ENCODE results near the gene KIF26B. TPM values are rescaled to one million over a fixed set of nuclear protein-coding genes. Genes with fewer than 3 reads are reported as not detected.

Gene KIF26B
- total and polyA plus RNA-seq, 10 of the 15 experiments (the other 5 are each of a cell fraction or from before 2014, with no cell fraction given) = 0.35 to 11.6 (median 2.2) TPM

GRCh38 chr1:245641384-245641783 is 486.6 kb downstream of the KIF26B start:
- CTCF ChIA-PET = no interaction called here
- ATAC-seq = no peak
- in situ Hi-C loops (cut with MboI) = no loop called here
- BruUV-seq (replicated peaks) = no TSS peak
- no peak overlapping the region for H3K4me3 ChIP-seq
- intact Hi-C loops (cut with micrococcal nuclease; ENCODE audit: unreplicated experiment) = loop anchor here (10.0 kb wide), 2 partner anchors 363 to 693 kb away; no protein-coding TSS in a partner anchor
- SMC1A ChIA-PET (ENCODE audit: uncharacterized antibody, unreplicated experiment) = interaction anchor here (0.9 kb wide), 2 partner anchors 12 to 13 kb away, joined by 3 to 5 read pairs; no protein-coding TSS in a partner anchor
- RAD21 ChIA-PET (ENCODE audit: unreplicated experiment) = no interaction called here
- no peaks in the 10 kb centered on the region for H3K36me3 ChIP-seq (ENCODE audit: control insufficient read depth in 2 of 2, insufficient read depth in 2 of 2, low read length in 1 of 2)
- H3K9ac ChIP-seq (ENCODE audit: control insufficient read depth, insufficient read depth, low read length) = no peak overlapping the region
- DNase-seq (ENCODE audit: low read depth, low spot score) = no peak
- H3K4me1 ChIP-seq (ENCODE audit: control insufficient read depth, insufficient read depth, low read length) = peaks cover 13% of the 10 kb centered on the region
- H4K20me1 ChIP-seq (ENCODE audit: control insufficient read depth, insufficient read depth) = no peaks in the 10 kb centered on the region
- POLR2A ChIA-PET = no interaction called here
- peaks cover 9% of the 10 kb centered on the region for H3K9me3 ChIP-seq (replicated peaks; ENCODE audit: control insufficient read depth, insufficient read depth, low read length)
- no peaks in the 10 kb centered on the region for H3K27me3 ChIP-seq (replicated peaks in 1 of 2; ENCODE audit: control insufficient read depth in 2 of 2, insufficient read depth in 2 of 2, low read length in 1 of 2)
- TF ChIP-seq NR2C2 (IDR thresholded peaks at IDR 0.05; ENCODE audit: borderline replicate concordance, control insufficient read depth, insufficient read length, low read depth) (no peak), TBL1XR1 (IDR thresholded peaks at IDR 0.05; ENCODE audit: low read depth, low read length) (no peak), SIX5 (IDR thresholded peaks at IDR 0.05; ENCODE audit: low read depth, low read length, severe bottlenecking) (no peak), CBX5 (IDR thresholded peaks at IDR 0.05; ENCODE audit: low read depth) (peak; percentile 75; the same call in 1 of the 2 replicates), PKNOX1 (IDR thresholded peaks at IDR 0.05) (no peak), YBX1 (IDR thresholded peaks at IDR 0.05) (no peak), ZNF24 (IDR thresholded peaks at IDR 0.05) (no peak)
- H2AFZ ChIP-seq (ENCODE audit: control insufficient read depth, low read depth, low read length) = no peak overlapping the region
- no peak for FAIRE-seq
- no peak overlapping the region for H3K27ac ChIP-seq (ENCODE audit: control insufficient read depth, insufficient read depth)
- 43% methylated on average over 1 of the region's 1 CpG for WGBS (ENCODE audit: insufficient coverage, insufficient replicate concordance, low lambda C conversion rate, missing lambda C conversion rate)
- H3K79me2 ChIP-seq (ENCODE audit: control insufficient read depth, insufficient read depth, low read length) = peaks cover 2% of the 10 kb centered on the region; the same call in 1 of the 2 replicates
- H3K4me2 ChIP-seq (ENCODE audit: control insufficient read depth, insufficient read depth) = no peak overlapping the region
